H9 (cell line): ENCODE measurements around the gene POF1B. TPM values are rescaled to one million over a fixed set of nuclear protein-coding genes. Genes with fewer than 3 reads are reported as not detected.

Experiments used
- DNase-seq: peaks from one replicate; pipeline ENCODE4 v3.0.0-alpha.2; 2017
- H2AFZ ChIP-seq: one replicate; pipeline ENCODE4 v1.6.1; 2013; ENCODE audit warnings: mild to moderate bottlenecking, low read length, control low read depth, moderate library complexity
- H2AK5ac ChIP-seq: 2 replicates; pipeline ENCODE4 v1.6.1; 2013; ENCODE audit warnings: low read length, control low read depth, mixed read lengths; ENCODE audit not compliant: insufficient read length
- H2BK120ac ChIP-seq: one replicate; pipeline ENCODE4 v1.6.1; 2013; ENCODE audit warnings: low read depth, mild to moderate bottlenecking, low read length, control low read depth, inconsistent platforms; ENCODE audit not compliant: poor library complexity, severe bottlenecking
- H2BK12ac ChIP-seq: 2 replicates; pipeline ENCODE4 v1.6.1; 2013; ENCODE audit warnings: low read length, control low read depth, mixed read lengths, low read depth; ENCODE audit not compliant: insufficient read length
- H2BK15ac ChIP-seq: 2 replicates; pipeline ENCODE4 v1.6.1; 2013; ENCODE audit warnings: low read depth, low read length, control low read depth
- H2BK20ac ChIP-seq: one replicate; pipeline ENCODE4 v1.6.1; 2013; ENCODE audit warnings: low read depth, mild to moderate bottlenecking, low read length, control low read depth, inconsistent platforms; ENCODE audit not compliant: poor library complexity, severe bottlenecking
- H2BK5ac ChIP-seq: 2 replicates; pipeline ENCODE4 v1.6.1; 2013; ENCODE audit warnings: low read length, control low read depth, mixed read lengths; ENCODE audit not compliant: insufficient read length
- H3K14ac ChIP-seq: 2 replicates; pipeline ENCODE4 v1.6.1; 2013; ENCODE audit warnings: low read length, control low read depth; ENCODE audit not compliant: insufficient read depth
- H3K18ac ChIP-seq: 2 replicates; pipeline ENCODE4 v1.6.1; 2013; ENCODE audit warnings: low read depth, mild to moderate bottlenecking, mixed read lengths, low read length, control low read depth; ENCODE audit not compliant: insufficient read length
- H3K23ac ChIP-seq: 2 replicates; pipeline ENCODE4 v1.6.1; 2013; ENCODE audit warnings: low read length, control low read depth, mixed read lengths, low read depth; ENCODE audit not compliant: insufficient read length
- H3K23me2 ChIP-seq: 2 replicates; pipeline ENCODE4 v1.6.1; 2013; ENCODE audit warnings: low read depth, mild to moderate bottlenecking, mixed read lengths, low read length, control low read depth; ENCODE audit not compliant: insufficient read length, poor library complexity, severe bottlenecking
- H3K27ac ChIP-seq: 2 replicates; pipeline ENCODE4 v1.5.1; 2013; ENCODE audit warnings: low read length, control low read depth, mixed read lengths, low read depth; ENCODE audit not compliant: insufficient read length
- H3K27me3 ChIP-seq: 2 replicates; pipeline ENCODE4 v1.6.1; 2013; ENCODE audit warnings: low read length, control low read depth, inconsistent platforms; ENCODE audit not compliant: insufficient read depth
- H3K4ac ChIP-seq: 2 replicates; pipeline ENCODE4 v1.6.1; 2013; ENCODE audit warnings: low read depth, mild to moderate bottlenecking, control low read depth, inconsistent platforms, low read length, moderate library complexity
- H3K4me1 ChIP-seq: 2 replicates; pipeline ENCODE4 v1.6.1; 2013; ENCODE audit warnings: low read length, control low read depth, inconsistent platforms; ENCODE audit not compliant: insufficient read depth
- H3K4me2 ChIP-seq: 2 replicates; pipeline ENCODE4 v1.6.1; 2013; ENCODE audit warnings: low read length, control low read depth, mixed read lengths; ENCODE audit not compliant: insufficient read length, insufficient read depth
- H3K56ac ChIP-seq: 2 replicates; pipeline ENCODE4 v1.6.1; 2013; ENCODE audit warnings: low read depth, mild to moderate bottlenecking, mixed read lengths, low read length, control low read depth; ENCODE audit not compliant: insufficient read length
- H3K79me1 ChIP-seq: 2 replicates; pipeline ENCODE4 v1.6.1; 2013; ENCODE audit warnings: low read depth, mild to moderate bottlenecking, moderate library complexity, low read length, control low read depth, inconsistent platforms; ENCODE audit not compliant: insufficient read depth, poor library complexity, severe bottlenecking
- H3K79me2 ChIP-seq: 2 replicates; pipeline ENCODE4 v1.6.1; 2013; ENCODE audit warnings: low read length, control low read depth, inconsistent platforms; ENCODE audit not compliant: insufficient read depth
- H3K9ac ChIP-seq: 2 replicates; pipeline ENCODE4 v1.6.1; 2013; ENCODE audit warnings: low read length, control low read depth, mixed read lengths; ENCODE audit not compliant: insufficient read length; ENCODE audit errors: extremely low read depth
- H3K9me3 ChIP-seq: one replicate; pipeline ENCODE4 v1.6.1; 2013; ENCODE audit warnings: low read depth, low read length, inconsistent platforms; ENCODE audit not compliant: control insufficient read depth
- H3T11ph ChIP-seq: one replicate; pipeline ENCODE4 v1.6.1; 2013; ENCODE audit warnings: mild to moderate bottlenecking, low read length, control low read depth, inconsistent platforms
- H4K20me1 ChIP-seq: one replicate; pipeline ENCODE4 v1.6.1; 2013; ENCODE audit not compliant: control insufficient read depth, insufficient read length, insufficient read depth
- H4K5ac ChIP-seq: 2 replicates; pipeline ENCODE4 v1.6.1; 2013; ENCODE audit warnings: low read depth, mild to moderate bottlenecking, mixed read lengths, low read length, control low read depth; ENCODE audit not compliant: insufficient read length
- H4K8ac ChIP-seq: replicated peaks from 2 replicates; pipeline ENCODE4 v1.6.1; 2013; ENCODE audit warnings: low read length, control low read depth, mixed read lengths, low read depth; ENCODE audit not compliant: insufficient read length
- H4K91ac ChIP-seq: 2 replicates; pipeline ENCODE4 v1.6.1; 2013; ENCODE audit warnings: low read depth, mild to moderate bottlenecking, moderate library complexity, mixed read lengths, low read length, control low read depth; ENCODE audit not compliant: insufficient read length
- H3K27ac Mint-ChIP-seq, 3 experiments: 2 replicates in 2 of 3; 3 replicates in 1 of 3; pipeline ENCODE4 v1.8.0; 2020 to 2021; ENCODE audit warnings: mixed read lengths in 3 of 3, mild to moderate bottlenecking in 1 of 3, moderate library complexity in 1 of 3
- H3K27me3 Mint-ChIP-seq: 2 replicates; pipeline ENCODE4 v1.8.0; 2021; ENCODE audit warnings: low read depth, mild to moderate bottlenecking, moderate library complexity, mixed read lengths
- H3K36me3 Mint-ChIP-seq, 3 experiments: 2 replicates in 2 of 3; 3 replicates in 1 of 3; pipeline ENCODE4 v1.8.0; 2020 to 2021; ENCODE audit warnings: low read depth in 3 of 3, mixed read lengths in 3 of 3; ENCODE audit not compliant: insufficient read depth in 1 of 3
- H3K4me1 Mint-ChIP-seq, 2 experiments: 2 replicates each; pipeline ENCODE4 v1.8.0; 2020; ENCODE audit warnings: mixed read lengths in 2 of 2
- H3K4me3 Mint-ChIP-seq, 2 experiments: 2 replicates in 1 of 2; 3 replicates in 1 of 2; pipeline ENCODE4 v1.8.0; 2020 to 2021; ENCODE audit warnings: mild to moderate bottlenecking in 2 of 2, mixed read lengths in 2 of 2, moderate library complexity in 1 of 2
- H3K9me3 Mint-ChIP-seq, 2 experiments: 2 replicates in 1 of 2; 3 replicates in 1 of 2; pipeline ENCODE4 v1.8.0; 2020; ENCODE audit warnings: mild to moderate bottlenecking in 2 of 2, mixed read lengths in 2 of 2, moderate library complexity in 1 of 2
- WGBS: extraction: QIAGEN DNeasy Blood & Tissue Kit; methylation state at CpG from one replicate; pipeline ENCODE4 v1.1.7; 2013; ENCODE audit warnings: missing lambda C conversion rate, low lambda C conversion rate, mixed read lengths; ENCODE audit not compliant: insufficient read length; ENCODE audit errors: extremely low coverage; 5-methylcytosine and 5-hydroxymethylcytosine counted together
- total RNA-seq: library from RNA; stranded (reverse); gene quantifications from 2 replicates; pipeline ENCODE4 v1.2.1, GENCODE V29; 2021
- TF ChIP-seq, protein P1 (sequence below): fragments of 200-600 bp; sonication (generic); conservative IDR thresholded peaks from 3 replicates; pipeline ENCODE4 v1.8.0; 2021; ENCODE audit warnings: antibody characterized with exemption, mild to moderate bottlenecking

Gene POF1B
- total RNA-seq, 1 experiment from 2014 or later: not detected

DNA sequence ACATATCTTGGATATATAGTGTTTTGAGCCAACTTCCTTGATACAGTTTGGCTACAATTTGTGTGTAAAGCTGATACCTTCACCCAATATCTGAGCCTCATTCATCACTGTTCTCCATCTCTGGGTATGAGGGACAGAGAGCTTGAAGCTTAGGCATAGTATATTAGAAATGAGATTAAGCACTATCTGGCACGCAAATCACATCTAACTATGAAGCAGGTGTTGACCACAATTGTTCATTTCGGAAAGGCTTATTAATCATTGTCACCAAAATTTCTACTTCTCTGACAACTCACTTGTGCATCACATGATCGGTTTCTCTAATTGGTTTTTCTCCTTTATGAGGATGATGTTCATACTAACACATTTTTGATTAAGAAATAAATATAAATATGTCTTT is 2.1 kb upstream of the POF1B start:
- no peaks in the 10 kb centered on the region for H3K4me1 ChIP-seq
- no peaks in the 10 kb centered on the region for H3K27me3 ChIP-seq
- Mint-ChIP-seq H3K9me3 (peaks cover 60 to 61% of the 10 kb centered on the region in 2 experiments), H3K27ac (no peak overlapping the region), H3K36me3 (no peaks in the 10 kb centered on the region), H3K4me3 (no peak overlapping the region), H3K27me3 (no peaks in the 10 kb centered on the region), H3K4me1 (no peaks in the 10 kb centered on the region)
- no peak overlapping the region for H3K9ac ChIP-seq
- peaks cover 3% of the 10 kb centered on the region for H3K23me2 ChIP-seq
- H3K27ac ChIP-seq: no peak overlapping the region
- H4K8ac ChIP-seq: no peak overlapping the region
- no peak overlapping the region for H3T11ph ChIP-seq
- no peak for DNase-seq
- H4K20me1 ChIP-seq: no peaks in the 10 kb centered on the region
- H2AK5ac ChIP-seq: no peak overlapping the region
- no peak overlapping the region for H2AFZ ChIP-seq
- no peaks in the 10 kb centered on the region for H3K9me3 ChIP-seq
- H3K23ac ChIP-seq: no peak overlapping the region
- no peaks in the 10 kb centered on the region for H3K79me2 ChIP-seq
- TF ChIP-seq, protein P1, sequence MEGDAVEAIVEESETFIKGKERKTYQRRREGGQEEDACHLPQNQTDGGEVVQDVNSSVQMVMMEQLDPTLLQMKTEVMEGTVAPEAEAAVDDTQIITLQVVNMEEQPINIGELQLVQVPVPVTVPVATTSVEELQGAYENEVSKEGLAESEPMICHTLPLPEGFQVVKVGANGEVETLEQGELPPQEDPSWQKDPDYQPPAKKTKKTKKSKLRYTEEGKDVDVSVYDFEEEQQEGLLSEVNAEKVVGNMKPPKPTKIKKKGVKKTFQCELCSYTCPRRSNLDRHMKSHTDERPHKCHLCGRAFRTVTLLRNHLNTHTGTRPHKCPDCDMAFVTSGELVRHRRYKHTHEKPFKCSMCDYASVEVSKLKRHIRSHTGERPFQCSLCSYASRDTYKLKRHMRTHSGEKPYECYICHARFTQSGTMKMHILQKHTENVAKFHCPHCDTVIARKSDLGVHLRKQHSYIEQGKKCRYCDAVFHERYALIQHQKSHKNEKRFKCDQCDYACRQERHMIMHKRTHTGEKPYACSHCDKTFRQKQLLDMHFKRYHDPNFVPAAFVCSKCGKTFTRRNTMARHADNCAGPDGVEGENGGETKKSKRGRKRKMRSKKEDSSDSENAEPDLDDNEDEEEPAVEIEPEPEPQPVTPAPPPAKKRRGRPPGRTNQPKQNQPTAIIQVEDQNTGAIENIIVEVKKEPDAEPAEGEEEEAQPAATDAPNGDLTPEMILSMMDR: no peak
- no peak overlapping the region for H3K4ac ChIP-seq
- H2BK12ac ChIP-seq: no peak overlapping the region
- no peak overlapping the region for H3K14ac ChIP-seq
- H2BK120ac ChIP-seq: no peak overlapping the region
- WGBS: no CpG with 5 or more reads among the region's 3 CpGs
- no peak overlapping the region for H2BK20ac ChIP-seq
- no peak overlapping the region for H3K56ac ChIP-seq
- no peak overlapping the region for H4K91ac ChIP-seq
- H4K5ac ChIP-seq: no peak overlapping the region
- no peak overlapping the region for H2BK5ac ChIP-seq
- H3K4me2 ChIP-seq: no peak overlapping the region
- H2BK15ac ChIP-seq: no peak overlapping the region
- H3K79me1 ChIP-seq: no peaks in the 10 kb centered on the region
- H3K18ac ChIP-seq: no peak overlapping the region
